HepG2 (cell line): ENCODE data around the gene MMP25. TPM values are rescaled to one million over a fixed set of nuclear protein-coding genes. Genes with fewer than 3 reads are reported as not detected.

ENCODE experiments used
- AGO2 ChIP-seq: fragments of 200-400 bp; formaldehyde crosslinking; optimal IDR thresholded peaks from 2 replicates; pipeline ENCODE3; 2017; ENCODE audit warnings: mild to moderate bottlenecking, low read depth, low read length, moderate library complexity
- AKAP8 ChIP-seq: sonication (generic); formaldehyde crosslinking; IDR thresholded peaks from 2 replicates; pipeline ENCODE4 v1.5.1; 2020; ENCODE audit warnings: mild to moderate bottlenecking, missing genetic modification reagents
- ARNTL ChIP-seq: sonication (generic); formaldehyde crosslinking; IDR thresholded peaks from 2 replicates; pipeline ENCODE4 v1.4.0; 2020; ENCODE audit warnings: mild to moderate bottlenecking, missing genetic modification reagents
- ATF7-NPFF ChIP-seq: sonication (generic); formaldehyde crosslinking; IDR thresholded peaks from 2 replicates; pipeline ENCODE4 v1.8.1; 2023; ENCODE audit warnings: mild to moderate bottlenecking, low read depth, missing genetic modification reagents, moderate library complexity
- IRF9 ChIP-seq: sonication (generic); formaldehyde crosslinking; IDR thresholded peaks from 2 replicates; pipeline ENCODE4 v1.8.0; 2022; ENCODE audit warnings: missing genetic modification reagents, mild to moderate bottlenecking, borderline replicate concordance
- JDP2 ChIP-seq: sonication (generic); formaldehyde crosslinking; IDR thresholded peaks from 2 replicates; pipeline ENCODE4 v1.8.1; 2022; ENCODE audit warnings: missing genetic modification reagents, borderline replicate concordance
- MTF1 ChIP-seq: sonication (generic); formaldehyde crosslinking; IDR thresholded peaks from 2 replicates; pipeline ENCODE4 v1.5.0; 2020; ENCODE audit warnings: missing genetic modification reagents
- RFX5 ChIP-seq: IDR thresholded peaks from 2 replicates; pipeline ENCODE4 v1.6.1; 2011; ENCODE audit warnings: low read depth, low read length, improper control_type of control experiment
- ZNF644 ChIP-seq: IDR thresholded peaks from 2 replicates; pipeline ENCODE4 v1.6.1; 2016; ENCODE audit warnings: low read depth
- ZNF670 ChIP-seq: sonication (generic); formaldehyde crosslinking; IDR thresholded peaks from 2 replicates; pipeline ENCODE4 v1.8.0; 2022; ENCODE audit warnings: mild to moderate bottlenecking, missing genetic modification reagents, borderline replicate concordance
- polyA plus RNA-seq, 8 experiments: library from polyadenylated mRNA; depleted of rRNA in 3 of 8; stranded (reverse) in 7 of 8; unstranded in 1 of 8; fragments of >200 nt; fragmentation: Illumina TruSeq in 4 of 8; extraction: Trizol in 4 of 8; gene quantifications; 2 replicates each; pipeline versions ENCODE4 v1.2.1 to v1.2.3, GENCODE V29; 2011 to 2016; ENCODE audit warnings: low read depth in 4 of 8, missing spikeins in 1 of 8, mixed read lengths in 1 of 8; ENCODE audit not compliant: insufficient read depth in 1 of 8
- total RNA-seq, 5 experiments: library from RNA; depleted of rRNA; stranded (reverse); fragments of >200 nt; fragmentation: Illumina TruSeq; extraction: Trizol; gene quantifications; 2 replicates each; pipeline ENCODE4 v1.2.3, GENCODE V29; 2016; ENCODE audit warnings: low read depth in 1 of 5
- TF ChIP-seq, protein P1 (sequence below): sonication (generic); formaldehyde crosslinking; IDR thresholded peaks from 2 replicates; pipeline ENCODE4 v1.4.0; 2020; ENCODE audit warnings: missing genetic modification reagents
- TF ChIP-seq, protein P2 (sequence below): IDR thresholded peaks from 2 replicates; pipeline ENCODE4 v1.6.1; 2018; ENCODE audit warnings: missing genetic modification reagents, mild to moderate bottlenecking, missing compliant biosample characterization
- TF ChIP-seq, protein P3 (sequence below): sonication (generic); formaldehyde crosslinking; IDR thresholded peaks from 2 replicates; pipeline ENCODE4 v1.5.1; 2020; ENCODE audit warnings: mild to moderate bottlenecking, missing genetic modification reagents, moderate library complexity

MMP25 gene
- total and polyA plus RNA-seq, 2 of the 13 experiments (the other 11 are each of a cell fraction or from before 2014, with no cell fraction given) = 0.04 to 0.08 TPM

DNA sequence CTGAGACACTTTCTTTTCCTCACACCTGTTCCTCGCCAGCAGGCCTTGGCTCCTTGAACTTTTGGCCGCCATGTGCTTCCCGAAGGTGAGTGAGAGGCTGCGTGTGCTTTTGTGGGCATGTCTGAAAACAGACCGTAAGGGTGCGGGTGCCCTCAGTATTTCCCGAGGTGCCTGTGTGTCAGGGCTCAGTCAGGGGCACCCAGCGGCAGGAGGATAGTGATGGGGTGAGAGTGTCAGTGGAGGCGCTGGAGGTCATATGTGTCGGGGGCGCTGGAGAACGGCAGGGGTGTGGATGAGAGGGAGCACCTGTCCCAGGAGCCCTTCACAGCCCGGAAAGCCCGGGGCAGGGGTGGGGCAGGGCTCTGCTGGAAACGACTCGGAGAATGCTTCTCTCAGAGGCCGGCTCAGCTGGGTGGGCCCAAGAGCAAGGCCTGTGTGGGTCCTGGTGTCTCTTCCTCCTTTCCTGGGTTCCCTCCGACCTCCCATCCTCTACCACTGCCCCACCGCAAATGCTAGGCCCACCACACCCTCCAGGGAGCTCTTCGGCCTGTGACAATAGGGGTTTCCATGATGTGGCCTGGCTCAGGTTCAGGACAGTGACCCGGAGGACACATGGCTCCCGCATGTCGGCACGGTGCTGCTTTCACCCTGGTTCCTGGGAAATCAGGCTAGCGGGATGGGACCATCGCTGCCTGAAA is 19.5 kb downstream of the MMP25 start (continued):
- TF ChIP-seq RFX5 (no peak), ARNTL (CRISPR knock-in tag) (no peak), AGO2 (peak; percentile 42), ZNF644 (CRISPR knock-in tag) (no peak), ZNF670 (0 out of 2 replicates have a peak, but pooled peaks have one; percentile 12), IRF9 (no peak), MTF1 (CRISPR knock-in tag) (no peak), AKAP8 (no peak), ATF7-NPFF (CRISPR knock-in tag) (no peak), JDP2 (CRISPR knock-in tag) (no peak)
- TF ChIP-seq, protein P1, sequence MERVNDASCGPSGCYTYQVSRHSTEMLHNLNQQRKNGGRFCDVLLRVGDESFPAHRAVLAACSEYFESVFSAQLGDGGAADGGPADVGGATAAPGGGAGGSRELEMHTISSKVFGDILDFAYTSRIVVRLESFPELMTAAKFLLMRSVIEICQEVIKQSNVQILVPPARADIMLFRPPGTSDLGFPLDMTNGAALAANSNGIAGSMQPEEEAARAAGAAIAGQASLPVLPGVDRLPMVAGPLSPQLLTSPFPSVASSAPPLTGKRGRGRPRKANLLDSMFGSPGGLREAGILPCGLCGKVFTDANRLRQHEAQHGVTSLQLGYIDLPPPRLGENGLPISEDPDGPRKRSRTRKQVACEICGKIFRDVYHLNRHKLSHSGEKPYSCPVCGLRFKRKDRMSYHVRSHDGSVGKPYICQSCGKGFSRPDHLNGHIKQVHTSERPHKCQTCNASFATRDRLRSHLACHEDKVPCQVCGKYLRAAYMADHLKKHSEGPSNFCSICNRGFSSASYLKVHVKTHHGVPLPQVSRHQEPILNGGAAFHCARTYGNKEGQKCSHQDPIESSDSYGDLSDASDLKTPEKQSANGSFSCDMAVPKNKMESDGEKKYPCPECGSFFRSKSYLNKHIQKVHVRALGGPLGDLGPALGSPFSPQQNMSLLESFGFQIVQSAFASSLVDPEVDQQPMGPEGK = no peak
- TF ChIP-seq, protein P2, sequence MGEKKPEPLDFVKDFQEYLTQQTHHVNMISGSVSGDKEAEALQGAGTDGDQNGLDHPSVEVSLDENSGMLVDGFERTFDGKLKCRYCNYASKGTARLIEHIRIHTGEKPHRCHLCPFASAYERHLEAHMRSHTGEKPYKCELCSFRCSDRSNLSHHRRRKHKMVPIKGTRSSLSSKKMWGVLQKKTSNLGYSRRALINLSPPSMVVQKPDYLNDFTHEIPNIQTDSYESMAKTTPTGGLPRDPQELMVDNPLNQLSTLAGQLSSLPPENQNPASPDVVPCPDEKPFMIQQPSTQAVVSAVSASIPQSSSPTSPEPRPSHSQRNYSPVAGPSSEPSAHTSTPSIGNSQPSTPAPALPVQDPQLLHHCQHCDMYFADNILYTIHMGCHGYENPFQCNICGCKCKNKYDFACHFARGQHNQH (CRISPR knock-in tag) = no peak
- TF ChIP-seq, protein P3, sequence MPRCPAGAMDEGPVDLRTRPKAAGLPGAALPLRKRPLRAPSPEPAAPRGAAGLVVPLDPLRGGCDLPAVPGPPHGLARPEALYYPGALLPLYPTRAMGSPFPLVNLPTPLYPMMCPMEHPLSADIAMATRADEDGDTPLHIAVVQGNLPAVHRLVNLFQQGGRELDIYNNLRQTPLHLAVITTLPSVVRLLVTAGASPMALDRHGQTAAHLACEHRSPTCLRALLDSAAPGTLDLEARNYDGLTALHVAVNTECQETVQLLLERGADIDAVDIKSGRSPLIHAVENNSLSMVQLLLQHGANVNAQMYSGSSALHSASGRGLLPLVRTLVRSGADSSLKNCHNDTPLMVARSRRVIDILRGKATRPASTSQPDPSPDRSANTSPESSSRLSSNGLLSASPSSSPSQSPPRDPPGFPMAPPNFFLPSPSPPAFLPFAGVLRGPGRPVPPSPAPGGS = no peak; the same call in 1 of the 2 replicates
